ENCODE results near the gene RFNG.

Gene RFNG

DNA sequence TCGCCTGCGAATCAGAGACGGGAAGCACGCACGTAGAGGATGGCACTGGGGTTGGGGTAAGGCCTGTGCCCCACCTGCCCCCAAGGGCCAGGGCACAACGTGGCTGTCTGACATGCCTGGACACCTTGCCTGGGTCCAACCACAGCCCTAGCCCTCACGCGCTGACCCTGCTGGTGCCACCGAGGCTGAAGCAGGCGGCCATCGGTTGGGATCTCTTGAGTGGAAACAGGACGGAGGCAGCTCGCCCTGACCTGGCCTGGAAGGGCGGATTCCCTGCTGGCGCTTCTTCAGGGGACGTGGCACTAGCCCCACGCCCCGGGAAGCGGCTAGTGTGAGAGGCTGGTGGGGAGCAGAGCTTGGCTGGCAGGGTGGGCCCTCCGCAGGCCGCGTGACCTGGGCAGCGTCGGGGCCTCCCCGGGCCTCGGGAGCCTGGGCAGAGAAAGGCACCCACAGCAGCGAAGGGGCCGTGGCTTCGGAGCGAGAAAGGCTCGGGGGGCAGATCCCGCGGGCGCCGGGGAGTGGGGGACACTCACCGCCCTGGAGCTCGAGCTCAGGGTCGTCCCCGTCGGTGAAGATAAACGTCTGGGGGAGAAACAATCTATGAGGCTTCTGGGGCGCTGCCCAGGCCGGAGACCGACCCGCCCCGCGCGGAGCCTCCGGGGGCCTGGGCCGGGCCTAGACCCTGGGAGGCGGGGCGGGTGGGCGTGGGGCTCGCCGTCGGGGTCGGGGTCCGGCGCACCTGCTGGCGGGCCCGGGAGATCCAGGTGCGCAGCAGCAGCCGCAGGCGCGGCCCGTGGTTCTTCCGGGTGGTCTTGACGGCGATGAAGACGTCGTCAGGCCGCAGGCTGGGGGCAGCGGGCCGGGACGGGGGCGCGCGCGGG, 610 bp downstream of the RFNG start:
- TF ChIP-seq Cebpa-rat (IDR thresholded peaks at IDR 0.05), result no peak
- Histone ChIP-seq H3K9me3 (replicated peaks in 1 of 11) (no peaks in the 10 kb centered on the region), H4K20me1 (peaks cover 0 to 51% (median 39%) of the 10 kb centered on the region in 11 experiments; a peak in 19 of 22 replicates), H3K4me2 (peak overlapping the region; percentile 90 to 99 (median 95)), H3K4me3 (peak overlapping the region; percentile 94 to 99 (median 97)), H3K27ac (peak overlapping the region in 10 of 11 experiments; percentile 63 to 81 (median 77); a peak in 20 of 22 replicates), H3K27me3 (no peaks in the 10 kb centered on the region), H3K9ac (peak overlapping the region; percentile 82 to 94 (median 89)), H3K36me3 (peaks cover 31 to 70% (median 60%) of the 10 kb centered on the region in 11 experiments), H3K4me1 (peaks cover 27 to 41% (median 33%) of the 10 kb centered on the region in 10 experiments)

DNA sequence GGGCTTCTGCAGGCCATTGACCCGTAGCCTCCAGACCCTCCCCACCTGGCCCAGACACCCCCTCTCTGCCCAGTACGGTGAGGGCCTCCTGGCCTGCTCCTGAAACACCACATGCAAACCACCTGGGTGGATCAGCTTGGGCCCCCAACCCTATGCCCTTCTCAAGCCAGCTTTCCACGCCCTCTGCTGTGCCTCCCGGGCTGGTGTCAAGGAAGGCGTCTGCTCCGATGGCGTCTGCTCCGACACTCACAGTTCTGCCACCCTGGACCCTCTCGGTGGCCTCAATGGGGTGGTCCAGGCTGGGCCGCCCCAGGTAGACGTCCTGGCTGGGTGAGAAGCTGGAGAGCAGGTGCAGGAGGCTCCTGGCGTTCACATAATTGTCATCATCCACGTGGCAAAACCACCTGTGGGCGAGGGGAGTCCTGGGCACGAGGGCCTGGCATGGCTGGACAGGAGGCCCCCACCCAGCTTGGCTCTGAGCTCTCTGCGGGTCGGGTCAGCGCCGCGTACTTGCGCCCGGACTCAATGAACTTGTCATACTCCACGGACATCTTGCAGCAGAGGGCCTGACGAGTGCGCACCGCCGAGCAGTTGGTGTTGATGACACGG, 1.4 kb downstream of the RFNG start:
- H3K4me2 ChIP-seq, result peak overlapping the region; percentile 90 to 99 (median 95)
- H3K4me1 ChIP-seq, result peaks cover 27 to 38% (median 33%) of the 10 kb centered on the region in 10 experiments
- peaks cover 25 to 64% (median 53%) of the 10 kb centered on the region in 11 experiments for H3K36me3 ChIP-seq
- H3K27ac ChIP-seq, result peak overlapping the region in 2 of 11 experiments; percentile 77 to 80; a peak in 2 of 22 replicates
- peaks cover 0 to 45% (median 33%) of the 10 kb centered on the region in 11 experiments; a peak in 19 of 22 replicates for H4K20me1 ChIP-seq
- peak overlapping the region; percentile 82 to 94 (median 89) for H3K9ac ChIP-seq
- no peak for TF ChIP-seq Cebpa-rat (IDR thresholded peaks at IDR 0.05)
- H3K4me3 ChIP-seq, result peak overlapping the region; percentile 94 to 99 (median 97)
- no peaks in the 10 kb centered on the region for H3K27me3 ChIP-seq
- no peaks in the 10 kb centered on the region for H3K9me3 ChIP-seq (replicated peaks in 1 of 11)

DNA sequence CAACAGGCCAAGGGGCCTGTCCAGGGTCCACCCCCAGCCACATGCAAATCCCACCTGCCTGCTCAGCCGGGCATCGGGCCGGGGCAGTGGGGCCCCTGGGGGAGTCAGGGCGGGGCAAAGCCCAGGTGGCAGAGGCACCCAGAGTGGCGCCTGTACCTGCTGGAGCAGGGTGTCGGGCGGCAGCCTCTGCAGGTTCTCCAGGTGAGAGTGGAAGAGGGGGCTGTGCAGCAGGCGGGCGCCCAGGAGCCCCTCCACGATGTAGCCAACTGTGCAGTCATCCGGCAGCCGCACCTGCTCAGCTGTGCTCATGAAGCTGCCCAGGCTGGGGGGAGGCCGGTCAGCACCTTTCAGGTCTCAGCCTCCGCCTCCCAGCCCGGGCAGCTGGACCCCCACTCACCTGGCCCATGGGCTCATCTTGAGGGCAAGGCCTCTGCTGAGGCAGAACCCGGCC, 2.1 kb downstream of the RFNG start:
- H3K27ac ChIP-seq, result no peak overlapping the region
- peak overlapping the region in 7 of 11 experiments; percentile 32 to 94 (median 90); a peak in 8 of 22 replicates for H3K9ac ChIP-seq
- TF ChIP-seq Cebpa-rat (IDR thresholded peaks at IDR 0.05), result no peak
- peaks cover 18 to 57% (median 46%) of the 10 kb centered on the region in 11 experiments for H3K36me3 ChIP-seq
- no peaks in the 10 kb centered on the region for H3K9me3 ChIP-seq (replicated peaks in 1 of 11)
- peaks cover 0 to 38% (median 26%) of the 10 kb centered on the region in 11 experiments; a peak in 19 of 22 replicates for H4K20me1 ChIP-seq
- peak overlapping the region in 4 of 11 experiments; percentile 92 to 99 (median 96); a peak in 3 of 22 replicates for H3K4me2 ChIP-seq
- no peaks in the 10 kb centered on the region for H3K27me3 ChIP-seq
- H3K4me3 ChIP-seq, result 0 out of 20 replicates have a peak overlapping the region, but pooled peaks of 1 of the 10 experiments have one; percentile 98
- peaks cover 27 to 34% (median 32%) of the 10 kb centered on the region in 10 experiments for H3K4me1 ChIP-seq

GRCh38 chr17:82049106-82049505, 2.5 kb downstream of the RFNG start:
- H3K4me1 ChIP-seq, result peaks cover 27 to 34% (median 31%) of the 10 kb centered on the region in 10 experiments
- H3K9me3 ChIP-seq (replicated peaks in 1 of 11), result no peaks in the 10 kb centered on the region
- TF ChIP-seq Cebpa-rat (IDR thresholded peaks at IDR 0.05), result no peak
- H3K4me2 ChIP-seq, result 0 out of 22 replicates have a peak overlapping the region, but pooled peaks of 1 of the 11 experiments have one; percentile 98
- H3K36me3 ChIP-seq, result peaks cover 14 to 52% (median 41%) of the 10 kb centered on the region in 11 experiments
- H3K27me3 ChIP-seq, result no peaks in the 10 kb centered on the region
- H3K9ac ChIP-seq, result peak overlapping the region in 2 of 11 experiments; percentile 90 to 94; a peak in 2 of 22 replicates
- no peak overlapping the region for H3K27ac ChIP-seq
- H3K4me3 ChIP-seq, result no peak overlapping the region
- H4K20me1 ChIP-seq, result peaks cover 0 to 33% (median 22%) of the 10 kb centered on the region in 11 experiments; a peak in 19 of 22 replicates

GRCh38 chr17:82048571-82048971, 3.0 kb downstream of the RFNG start:
- peaks cover 0 to 28% (median 17%) of the 10 kb centered on the region in 11 experiments; a peak in 19 of 22 replicates for H4K20me1 ChIP-seq
- H3K4me3 ChIP-seq, result no peak overlapping the region
- no peak for TF ChIP-seq Cebpa-rat (IDR thresholded peaks at IDR 0.05)
- no peak overlapping the region; a peak in 1 of 22 replicates for H3K9ac ChIP-seq
- H3K36me3 ChIP-seq, result peaks cover 9 to 47% (median 36%) of the 10 kb centered on the region in 11 experiments; a peak in 21 of 22 replicates
- no peaks in the 10 kb centered on the region for H3K9me3 ChIP-seq (replicated peaks in 1 of 11)
- H3K4me2 ChIP-seq, result no peak overlapping the region
- H3K4me1 ChIP-seq, result peaks cover 23 to 30% (median 26%) of the 10 kb centered on the region in 10 experiments
- H3K27me3 ChIP-seq, result no peaks in the 10 kb centered on the region
- H3K27ac ChIP-seq, result no peak overlapping the region

DNA sequence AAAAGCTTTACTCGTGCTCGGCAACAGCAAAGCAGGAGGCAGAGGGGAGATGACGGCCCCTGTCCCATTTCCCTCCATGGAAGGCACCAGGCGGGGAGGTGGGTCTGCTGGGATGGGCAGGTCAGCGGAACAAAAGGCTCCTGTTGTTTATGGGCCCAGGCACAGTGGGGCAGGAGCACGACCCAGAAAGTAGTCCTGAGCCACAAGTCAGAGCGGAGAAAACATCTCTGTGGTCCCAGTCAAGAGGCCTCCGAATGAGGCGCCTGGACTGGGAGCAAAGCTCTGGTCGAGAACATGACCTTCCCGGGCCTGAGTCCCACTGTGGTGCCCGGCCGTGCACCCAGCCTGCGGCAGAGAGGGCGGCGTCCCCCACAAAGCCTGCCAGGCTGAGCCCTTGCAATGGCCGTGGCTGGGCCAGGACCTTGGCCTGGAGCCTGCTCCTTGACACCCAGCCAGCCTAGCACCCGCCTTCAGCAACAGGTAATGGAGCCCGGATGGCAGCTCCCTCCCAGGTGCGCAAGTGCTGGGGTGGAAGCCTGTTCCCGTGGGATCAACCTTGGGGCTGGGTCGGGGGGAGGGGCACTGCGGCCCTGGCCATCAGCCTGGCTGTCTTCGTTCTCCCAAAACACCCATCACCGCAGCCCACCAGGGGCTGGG, 3.6 kb downstream of the RFNG start:
- Histone ChIP-seq H3K27me3 (no peaks in the 10 kb centered on the region), H3K27ac (no peak overlapping the region), H3K4me2 (no peak overlapping the region), H3K36me3 (peaks cover 5 to 42% (median 32%) of the 10 kb centered on the region in 11 experiments; a peak in 17 of 22 replicates), H3K4me3 (no peak overlapping the region), H3K9ac (no peak overlapping the region; a peak in 1 of 22 replicates), H3K4me1 (peaks cover 18 to 25% (median 21%) of the 10 kb centered on the region in 10 experiments), H3K9me3 (replicated peaks in 1 of 11) (no peaks in the 10 kb centered on the region), H4K20me1 (peaks cover 0 to 22% (median 11%) of the 10 kb centered on the region in 11 experiments; a peak in 19 of 22 replicates)
- TF ChIP-seq Cebpa-rat (IDR thresholded peaks at IDR 0.05), result no peak

DNA sequence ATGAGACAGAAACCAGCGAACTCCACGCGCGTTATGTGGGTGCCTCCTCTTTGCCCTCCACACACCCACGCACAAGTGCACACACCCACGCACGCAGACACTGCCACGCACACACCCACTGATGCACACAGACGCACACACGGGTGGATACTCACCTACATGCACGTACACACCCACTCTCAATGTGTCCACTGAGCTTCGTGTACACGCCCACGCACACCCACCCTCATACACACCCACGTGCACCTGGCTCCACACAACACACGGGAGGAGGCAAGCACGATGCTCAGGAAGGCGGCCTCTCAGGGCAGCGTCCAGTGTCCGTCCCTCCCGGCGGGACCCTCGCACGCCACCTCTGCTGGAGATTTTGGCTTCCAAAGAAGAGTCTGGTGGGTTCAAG, 4.2 kb downstream of the RFNG start:
- Histone ChIP-seq H3K27me3 (no peaks in the 10 kb centered on the region), H3K9ac (no peak overlapping the region), H3K9me3 (replicated peaks in 1 of 11) (no peaks in the 10 kb centered on the region), H4K20me1 (peaks cover 0 to 16% (median 5%) of the 10 kb centered on the region in 11 experiments; a peak in 19 of 22 replicates), H3K27ac (no peak overlapping the region), H3K36me3 (peaks cover 5 to 42% (median 31%) of the 10 kb centered on the region in 11 experiments; a peak in 16 of 22 replicates), H3K4me1 (peaks cover 12 to 18% (median 14%) of the 10 kb centered on the region in 10 experiments), H3K4me3 (no peak overlapping the region), H3K4me2 (no peak overlapping the region)
- TF ChIP-seq Cebpa-rat (IDR thresholded peaks at IDR 0.05), result no peak

- H4K20me1 ChIP-seq, result peaks cover 0 to 11% (median 0%) of the 10 kb centered on the region in 11 experiments; a peak in 8 of 22 replicates
- H3K9ac ChIP-seq, result no peak overlapping the region
- H3K4me1 ChIP-seq, result peaks cover 11 to 18% (median 14%) of the 10 kb centered on the region in 10 experiments
- no peaks in the 10 kb centered on the region for H3K27me3 ChIP-seq
- no peak overlapping the region for H3K4me3 ChIP-seq
- H3K36me3 ChIP-seq, result peaks cover 5 to 42% (median 31%) of the 10 kb centered on the region in 11 experiments; a peak in 16 of 22 replicates
- H3K9me3 ChIP-seq (replicated peaks in 1 of 11), result no peaks in the 10 kb centered on the region
- no peak overlapping the region for H3K4me2 ChIP-seq
- no peak for TF ChIP-seq Cebpa-rat (IDR thresholded peaks at IDR 0.05)
- no peak overlapping the region for H3K27ac ChIP-seq
Observed at GRCh38 chr17:82046903-82047302, 4.7 kb downstream of the RFNG start.
